Endodermal cell (in vitro differentiated cells): ENCODE measurements around the gene LRCH1. TPM values are rescaled to one million over a fixed set of nuclear protein-coding genes. Genes with fewer than 3 reads are reported as not detected.

Experiments
- DNase-seq: peaks from one replicate; pipeline ENCODE4 v3.0.0-alpha.2; 2017
- H3K27ac ChIP-seq: 2 replicates; pipeline ENCODE4 v1.5.1; 2013; ENCODE audit warnings: mild to moderate bottlenecking, low read depth, low read length, moderate library complexity
- H3K27me3 ChIP-seq: 2 replicates; pipeline ENCODE4 v1.6.1; 2013; ENCODE audit warnings: mild to moderate bottlenecking, low read length, moderate library complexity; ENCODE audit not compliant: insufficient read depth, control insufficient read depth, poor library complexity, severe bottlenecking
- H3K36me3 ChIP-seq: 2 replicates; pipeline ENCODE4 v1.7.0; 2013; ENCODE audit warnings: mild to moderate bottlenecking, low read length, moderate library complexity; ENCODE audit not compliant: control insufficient read depth, insufficient read depth
- H3K4me1 ChIP-seq: one replicate; pipeline ENCODE4 v1.7.0; 2013; ENCODE audit warnings: low read length; ENCODE audit not compliant: control insufficient read depth, insufficient read depth
- H3K4me3 ChIP-seq: 2 replicates; pipeline ENCODE4 v1.5.1; 2013; ENCODE audit warnings: mild to moderate bottlenecking, low read length, moderate library complexity
- H3K9ac ChIP-seq: 2 replicates; pipeline ENCODE4 v1.6.1; 2013; ENCODE audit warnings: mild to moderate bottlenecking, low read length, moderate library complexity; ENCODE audit not compliant: poor library complexity, severe bottlenecking; ENCODE audit errors: extremely low read depth
- H3K9me3 ChIP-seq: 2 replicates; pipeline ENCODE4 v1.6.1; 2013; ENCODE audit warnings: mild to moderate bottlenecking, low read length, moderate library complexity; ENCODE audit not compliant: control insufficient read depth
- H3K27ac Mint-ChIP-seq: 2 replicates; pipeline ENCODE4 v1.8.0; 2020; ENCODE audit warnings: mixed read lengths
- H3K27me3 Mint-ChIP-seq: 2 replicates; pipeline ENCODE4 v1.8.0; 2021; ENCODE audit warnings: mild to moderate bottlenecking, mixed read lengths; ENCODE audit not compliant: insufficient read depth
- H3K36me3 Mint-ChIP-seq: 2 replicates; pipeline ENCODE4 v1.8.0; 2020; ENCODE audit warnings: low read depth, mixed read lengths
- H3K4me1 Mint-ChIP-seq: 2 replicates; pipeline ENCODE4 v1.8.0; 2020; ENCODE audit warnings: mixed read lengths
- H3K4me3 Mint-ChIP-seq: 2 replicates; pipeline ENCODE4 v1.8.0; 2020; ENCODE audit warnings: mild to moderate bottlenecking, moderate library complexity, mixed read lengths
- H3K9me3 Mint-ChIP-seq: 2 replicates; pipeline ENCODE4 v1.8.0; 2020; ENCODE audit warnings: mild to moderate bottlenecking, mixed read lengths
- WGBS, 2 experiments: methylation state at CpG; one replicate each; pipeline versions ENCODE4 v1.1.5 to v1.1.7; 2013; ENCODE audit warnings: missing lambda C conversion rate in 2 of 2, mixed read lengths in 1 of 2; ENCODE audit not compliant: insufficient coverage in 1 of 2, insufficient read length in 1 of 2; 5-methylcytosine and 5-hydroxymethylcytosine counted together
- total RNA-seq, 2 donors: library from RNA; stranded (reverse); fragmentation: NEBNext Ultra II Directional in 1 of 2; extraction: Animal tissue kit (Norgen Biotek cat#: 25700) in 1 of 2; gene quantifications; 2 replicates in 1 of 2; 3 replicates in 1 of 2; pipeline ENCODE4 v1.2.1, GENCODE V29; 2021
- TF ChIP-seq, protein P1 (sequence below): fragments of 200-600 bp; sonication (generic); conservative IDR thresholded peaks from 2 replicates; pipeline ENCODE4 v1.5.0; 2021; ENCODE audit warnings: antibody characterized with exemption, mild to moderate bottlenecking

Gene LRCH1
- total RNA-seq, 2 donors from 2014 or later = 8.1 to 11.8 TPM

DNA sequence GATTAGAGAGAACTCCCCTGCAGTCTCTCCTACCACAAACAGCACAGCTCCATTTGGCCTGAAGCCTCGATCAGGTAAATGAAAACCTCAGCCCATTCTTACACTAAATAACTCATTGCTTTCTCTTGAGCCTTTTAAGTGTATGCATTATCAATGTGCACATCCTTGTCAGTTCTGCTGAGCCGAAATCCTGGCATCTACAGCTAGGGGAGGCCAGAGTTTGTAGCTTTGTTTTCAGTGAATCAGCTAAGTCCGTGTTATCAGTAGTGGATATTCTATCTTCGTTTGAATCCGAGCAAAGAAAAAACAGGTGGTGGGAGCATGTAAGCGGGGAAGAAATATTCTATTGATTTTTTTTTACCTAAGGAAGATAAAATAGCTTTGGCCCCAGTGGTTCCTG, 159.6 kb downstream of the LRCH1 start:
- no peak overlapping the region for H3K4me3 ChIP-seq
- H3K9ac ChIP-seq = no peak overlapping the region
- peaks cover 4% of the 10 kb centered on the region for H3K36me3 ChIP-seq
- H3K27ac Mint-ChIP-seq = no peak overlapping the region
- no peaks in the 10 kb centered on the region for H3K27me3 Mint-ChIP-seq
- no peak overlapping the region for H3K4me3 Mint-ChIP-seq
- no peaks in the 10 kb centered on the region for H3K9me3 ChIP-seq
- peak; percentile 58 for DNase-seq
- H3K36me3 Mint-ChIP-seq = no peaks in the 10 kb centered on the region
- TF ChIP-seq, protein P1, sequence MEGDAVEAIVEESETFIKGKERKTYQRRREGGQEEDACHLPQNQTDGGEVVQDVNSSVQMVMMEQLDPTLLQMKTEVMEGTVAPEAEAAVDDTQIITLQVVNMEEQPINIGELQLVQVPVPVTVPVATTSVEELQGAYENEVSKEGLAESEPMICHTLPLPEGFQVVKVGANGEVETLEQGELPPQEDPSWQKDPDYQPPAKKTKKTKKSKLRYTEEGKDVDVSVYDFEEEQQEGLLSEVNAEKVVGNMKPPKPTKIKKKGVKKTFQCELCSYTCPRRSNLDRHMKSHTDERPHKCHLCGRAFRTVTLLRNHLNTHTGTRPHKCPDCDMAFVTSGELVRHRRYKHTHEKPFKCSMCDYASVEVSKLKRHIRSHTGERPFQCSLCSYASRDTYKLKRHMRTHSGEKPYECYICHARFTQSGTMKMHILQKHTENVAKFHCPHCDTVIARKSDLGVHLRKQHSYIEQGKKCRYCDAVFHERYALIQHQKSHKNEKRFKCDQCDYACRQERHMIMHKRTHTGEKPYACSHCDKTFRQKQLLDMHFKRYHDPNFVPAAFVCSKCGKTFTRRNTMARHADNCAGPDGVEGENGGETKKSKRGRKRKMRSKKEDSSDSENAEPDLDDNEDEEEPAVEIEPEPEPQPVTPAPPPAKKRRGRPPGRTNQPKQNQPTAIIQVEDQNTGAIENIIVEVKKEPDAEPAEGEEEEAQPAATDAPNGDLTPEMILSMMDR = peak; percentile 51
- H3K4me1 Mint-ChIP-seq = peaks cover 7% of the 10 kb centered on the region
- WGBS, 2 experiments = 84 to 90% methylated on average over 3 to 6 of the region's 6 CpGs
- no peak overlapping the region for H3K27ac ChIP-seq
- no peaks in the 10 kb centered on the region for H3K9me3 Mint-ChIP-seq
- no peaks in the 10 kb centered on the region for H3K27me3 ChIP-seq
- no peaks in the 10 kb centered on the region for H3K4me1 ChIP-seq

DNA sequence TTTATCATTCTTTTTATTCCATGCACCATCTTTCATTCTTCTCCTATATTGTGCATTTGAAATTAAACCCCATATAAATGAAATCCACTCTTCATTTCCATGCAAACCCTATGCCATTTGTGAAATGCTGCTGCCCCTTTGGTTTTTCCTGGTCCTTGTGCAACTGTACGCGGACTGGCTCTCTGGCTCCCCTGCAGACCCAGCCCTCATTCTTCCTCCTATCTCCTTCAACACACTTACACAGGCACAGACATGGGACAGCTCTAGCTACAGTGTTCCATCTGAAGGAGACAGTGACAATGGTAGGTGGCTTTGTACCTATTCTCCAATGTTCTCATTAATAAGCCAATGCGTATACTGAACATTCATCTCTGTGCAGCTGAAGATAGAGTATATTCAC, 162.4 kb downstream of the LRCH1 start:
- H3K36me3 Mint-ChIP-seq = no peaks in the 10 kb centered on the region
- no peak overlapping the region for H3K27ac Mint-ChIP-seq
- Histone ChIP-seq H3K9me3 (no peaks in the 10 kb centered on the region), H3K9ac (no peak overlapping the region), H3K27ac (no peak overlapping the region), H3K36me3 (peaks cover 4% of the 10 kb centered on the region), H3K4me1 (no peaks in the 10 kb centered on the region), H3K27me3 (no peaks in the 10 kb centered on the region), H3K4me3 (no peak overlapping the region)
- no peak for DNase-seq
- no peaks in the 10 kb centered on the region for H3K9me3 Mint-ChIP-seq
- H3K27me3 Mint-ChIP-seq = no peaks in the 10 kb centered on the region
- no peak overlapping the region for H3K4me3 Mint-ChIP-seq
- H3K4me1 Mint-ChIP-seq = peaks cover 7% of the 10 kb centered on the region
- 94% methylated on average over 3 of the region's 3 CpGs; no CpG with 5 or more reads in 1 of the 2 experiments for WGBS, 2 experiments
- TF ChIP-seq, protein P1 = peak; percentile 30

DNA sequence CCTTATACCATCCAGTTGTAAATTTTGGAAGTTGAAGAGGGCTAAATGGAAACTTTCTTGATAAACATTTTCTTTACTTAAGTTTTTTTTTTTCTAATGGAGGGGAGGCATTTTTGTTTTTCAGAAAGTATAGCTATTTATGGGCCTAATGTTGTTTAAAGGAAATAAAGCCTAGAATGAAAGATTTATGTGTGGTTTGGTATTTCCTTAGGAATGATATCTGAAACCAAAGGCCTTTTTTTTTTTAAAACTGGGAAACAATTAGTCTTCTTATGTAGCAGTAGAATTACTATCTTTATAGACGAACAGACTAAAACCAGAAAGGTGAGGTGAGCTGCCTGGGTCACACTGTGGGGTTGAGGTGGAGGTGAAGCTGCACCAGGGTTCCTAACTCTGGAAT, 163.9 kb downstream of the LRCH1 start:
- no peak overlapping the region for H3K4me3 ChIP-seq
- H3K36me3 ChIP-seq = peaks cover 4% of the 10 kb centered on the region
- no peaks in the 10 kb centered on the region for H3K9me3 ChIP-seq
- Mint-ChIP-seq H3K4me1 (peaks cover 7% of the 10 kb centered on the region), H3K36me3 (no peaks in the 10 kb centered on the region), H3K4me3 (no peak overlapping the region), H3K27me3 (no peaks in the 10 kb centered on the region), H3K27ac (no peak overlapping the region), H3K9me3 (no peaks in the 10 kb centered on the region)
- 100% methylated on average over 1 of the region's 1 CpG; no CpG with 5 or more reads in 1 of the 2 experiments for WGBS, 2 experiments
- H3K27me3 ChIP-seq = no peaks in the 10 kb centered on the region
- no peak overlapping the region for H3K27ac ChIP-seq
- no peaks in the 10 kb centered on the region for H3K4me1 ChIP-seq
- no peak overlapping the region for H3K9ac ChIP-seq
- no peak for DNase-seq
- TF ChIP-seq, protein P1 = no peak
